AG20443 (cell line): ENCODE data around the gene IVL.

ENCODE experiments used
- DNase-seq: peaks from one replicate; pipeline ENCODE4 v3.0.0; 2012; ENCODE audit warnings: low spot score, mixed read lengths

IVL gene

GRCh38 chr1:152954436-152954835, 46.1 kb downstream of the IVL start:
- no peak for DNase-seq

- DNase-seq = no peak
Measured at GRCh38 chr1:152957561-152957960, 49.2 kb downstream of the IVL start.

- DNase-seq = no peak
Measured at GRCh38 chr1:152959273-152959672, 50.9 kb downstream of the IVL start.

- no peak for DNase-seq
Measured at GRCh38 chr1:152959801-152960451, 51.6 kb downstream of the IVL start.

- DNase-seq = no peak
Measured at GRCh38 chr1:152960452-152961044, 52.2 kb downstream of the IVL start.
